ENCODE measurements around the gene TCF7L2. TPM values are rescaled to one million over a fixed set of nuclear protein-coding genes. Genes with fewer than 3 reads are reported as not detected.

Gene TCF7L2
- total RNA-seq, 3 donors from 2014 or later, result 33.1 to 44.2 (median 34.1) TPM

- TF ChIP-seq POLR2AphosphoS5 (IDR thresholded peaks at IDR 0.05) (no peak), CTCF (IDR thresholded peaks at IDR 0.05) (no peak), POLR2A (IDR thresholded peaks at IDR 0.05) (no peak)
- H3K4me1 ChIP-seq, result no peaks in the 10 kb centered on the region
- H3K27ac ChIP-seq, result no peak overlapping the region
- no peaks in the 10 kb centered on the region for H3K9me3 ChIP-seq
- no peak for DNase-seq (ENCODE audit: low spot score in 2 of 2)
- no peaks in the 10 kb centered on the region for H3K36me3 ChIP-seq
- intact Hi-C loops (cut with DNase I; ENCODE audit: low total_unique reads), result no loop called here
- H3K27me3 ChIP-seq, result no peaks in the 10 kb centered on the region
- no peak overlapping the region for H3K4me3 ChIP-seq
Observed at GRCh38 chr10:112915590-112916572, 34.2 kb upstream of the TCF7L2 start.

- H3K27ac ChIP-seq, result no peak overlapping the region
- no peaks in the 10 kb centered on the region for H3K4me1 ChIP-seq
- no peak overlapping the region for H3K4me3 ChIP-seq
- intact Hi-C loops (cut with DNase I; ENCODE audit: low total_unique reads), result no loop called here
- TF ChIP-seq CTCF (IDR thresholded peaks at IDR 0.05), result no peak
- no peak for TF ChIP-seq POLR2A (IDR thresholded peaks at IDR 0.05)
- no peak for TF ChIP-seq POLR2AphosphoS5 (IDR thresholded peaks at IDR 0.05)
- no peaks in the 10 kb centered on the region for H3K9me3 ChIP-seq
- H3K36me3 ChIP-seq, result no peaks in the 10 kb centered on the region
- no peak for DNase-seq (ENCODE audit: low spot score in 2 of 2)
- no peaks in the 10 kb centered on the region for H3K27me3 ChIP-seq
Observed at GRCh38 chr10:112917681-112918080, 32.4 kb upstream of the TCF7L2 start.

GRCh38 chr10:112918771-112919170 is 31.3 kb upstream of the TCF7L2 start:
- DNase-seq (ENCODE audit: low spot score in 2 of 2), result no peak
- TF ChIP-seq POLR2A (IDR thresholded peaks at IDR 0.05), result no peak

GRCh38 chr10:112919721-112920120 is 30.3 kb upstream of the TCF7L2 start:
- Histone ChIP-seq H3K9me3 (no peaks in the 10 kb centered on the region), H3K36me3 (no peaks in the 10 kb centered on the region), H3K27me3 (no peaks in the 10 kb centered on the region), H3K27ac (no peak overlapping the region), H3K4me1 (no peaks in the 10 kb centered on the region), H3K4me3 (no peak overlapping the region)
- DNase-seq (ENCODE audit: low spot score in 2 of 2), result no peak
- no peak for TF ChIP-seq POLR2AphosphoS5 (IDR thresholded peaks at IDR 0.05)
- TF ChIP-seq CTCF (IDR thresholded peaks at IDR 0.05), result no peak
- TF ChIP-seq POLR2A (IDR thresholded peaks at IDR 0.05), result no peak
- intact Hi-C loops (cut with DNase I; ENCODE audit: low total_unique reads), result no loop called here

More at GRCh38 chr10:112918771-112919170, 31.3 kb upstream of the TCF7L2 start:
- H3K9me3 ChIP-seq, result no peaks in the 10 kb centered on the region
- no peak overlapping the region for H3K4me3 ChIP-seq
- no peaks in the 10 kb centered on the region for H3K36me3 ChIP-seq
- no peaks in the 10 kb centered on the region for H3K27me3 ChIP-seq
- no peak overlapping the region for H3K27ac ChIP-seq
- intact Hi-C loops (cut with DNase I; ENCODE audit: low total_unique reads), result no loop called here
- H3K4me1 ChIP-seq, result no peaks in the 10 kb centered on the region

GRCh38 chr10:112926906-112927688 is 22.9 kb upstream of the TCF7L2 start:
- DNase-seq (ENCODE audit: low spot score in 2 of 2), result no peak
- no peaks in the 10 kb centered on the region for H3K27me3 ChIP-seq
- H3K27ac ChIP-seq, result no peak overlapping the region
- peaks cover 0 to 11% of the 10 kb centered on the region in 2 donors for H3K9me3 ChIP-seq
- no peaks in the 10 kb centered on the region for H3K4me1 ChIP-seq
- H3K36me3 ChIP-seq, result no peaks in the 10 kb centered on the region
- TF ChIP-seq POLR2AphosphoS5 (IDR thresholded peaks at IDR 0.05), result no peak
- TF ChIP-seq POLR2A (IDR thresholded peaks at IDR 0.05), result no peak
- TF ChIP-seq CTCF (IDR thresholded peaks at IDR 0.05), result no peak
- intact Hi-C loops (cut with DNase I; ENCODE audit: low total_unique reads), result no loop called here
- H3K4me3 ChIP-seq, result no peak overlapping the region
